Measurements from ENCODE around the gene CAPZA2.

The CAPZA2 gene

GRCh38 chr7:116857052-116857451 lies 5.3 kb upstream of the CAPZA2 start:
- H3K9me3 ChIP-seq (ENCODE audit: control insufficient read depth in 1 of 2, low read length in 2 of 2): no peaks in the 10 kb centered on the region
- H3K27ac ChIP-seq (ENCODE audit: low read depth, low read length): no peak overlapping the region
- H3K9ac ChIP-seq (ENCODE audit: low read depth in 1 of 2, low read length in 2 of 2): no peak overlapping the region
- no peaks in the 10 kb centered on the region for H3K27me3 ChIP-seq (ENCODE audit: control insufficient read depth in 1 of 2, insufficient read depth in 2 of 2, low read length in 2 of 2)
- peaks cover 0 to 4% of the 10 kb centered on the region in 2 donors for H3K4me1 ChIP-seq (ENCODE audit: control insufficient read depth in 1 of 2, insufficient read depth in 2 of 2, low read length in 2 of 2)
- H3K4me3 ChIP-seq (ENCODE audit: low read depth in 1 of 2, low read length in 2 of 2): no peak overlapping the region
- H3K36me3 ChIP-seq (ENCODE audit: control insufficient read depth in 1 of 2, insufficient read depth in 2 of 2, low read length in 2 of 2): no peaks in the 10 kb centered on the region

GRCh38 chr7:116859323-116859722 lies 3.1 kb upstream of the CAPZA2 start:
- no peak overlapping the region for H3K9ac ChIP-seq (ENCODE audit: low read depth in 1 of 2, low read length in 2 of 2)
- H3K9me3 ChIP-seq (ENCODE audit: control insufficient read depth in 1 of 2, low read length in 2 of 2): no peaks in the 10 kb centered on the region
- H3K27ac ChIP-seq (ENCODE audit: low read depth, low read length): no peak overlapping the region
- H3K4me3 ChIP-seq (ENCODE audit: low read depth in 1 of 2, low read length in 2 of 2): no peak overlapping the region
- no peaks in the 10 kb centered on the region for H3K36me3 ChIP-seq (ENCODE audit: control insufficient read depth in 1 of 2, insufficient read depth in 2 of 2, low read length in 2 of 2)
- peaks cover 7 to 12% of the 10 kb centered on the region in 2 donors for H3K4me1 ChIP-seq (ENCODE audit: control insufficient read depth in 1 of 2, insufficient read depth in 2 of 2, low read length in 2 of 2)
- H3K27me3 ChIP-seq (ENCODE audit: control insufficient read depth in 1 of 2, insufficient read depth in 2 of 2, low read length in 2 of 2): no peaks in the 10 kb centered on the region

- Histone ChIP-seq H3K9ac (ENCODE audit: low read depth in 1 of 2, low read length in 2 of 2) (peak overlapping the region in 1 of 2 donors; percentile 3), H3K27ac (ENCODE audit: low read depth, low read length) (no peak overlapping the region), H3K36me3 (ENCODE audit: control insufficient read depth in 1 of 2, insufficient read depth in 2 of 2, low read length in 2 of 2) (no peaks in the 10 kb centered on the region), H3K9me3 (ENCODE audit: control insufficient read depth in 1 of 2, low read length in 2 of 2) (no peaks in the 10 kb centered on the region), H3K27me3 (ENCODE audit: control insufficient read depth in 1 of 2, insufficient read depth in 2 of 2, low read length in 2 of 2) (no peaks in the 10 kb centered on the region), H3K4me1 (ENCODE audit: control insufficient read depth in 1 of 2, insufficient read depth in 2 of 2, low read length in 2 of 2) (peaks cover 10 to 18% of the 10 kb centered on the region in 2 donors), H3K4me3 (ENCODE audit: low read depth in 1 of 2, low read length in 2 of 2) (peak overlapping the region; percentile 28 to 48)
These were observed 670 bp upstream of the CAPZA2 start for GRCh38 chr7:116861717-116862116.

- Histone ChIP-seq H3K27ac (ENCODE audit: low read depth, low read length) (peak overlapping the region; percentile 98), H3K27me3 (ENCODE audit: control insufficient read depth in 1 of 2, insufficient read depth in 2 of 2, low read length in 2 of 2) (no peaks in the 10 kb centered on the region), H3K4me3 (ENCODE audit: low read depth in 1 of 2, low read length in 2 of 2) (peak overlapping the region; percentile 76 to 92), H3K36me3 (ENCODE audit: control insufficient read depth in 1 of 2, insufficient read depth in 2 of 2, low read length in 2 of 2) (no peaks in the 10 kb centered on the region), H3K4me1 (ENCODE audit: control insufficient read depth in 1 of 2, insufficient read depth in 2 of 2, low read length in 2 of 2) (peaks cover 12 to 18% of the 10 kb centered on the region in 2 donors), H3K9ac (ENCODE audit: low read depth in 1 of 2, low read length in 2 of 2) (peak overlapping the region; percentile 65 to 93), H3K9me3 (ENCODE audit: control insufficient read depth in 1 of 2, low read length in 2 of 2) (no peaks in the 10 kb centered on the region)
These were observed 724 bp downstream of the CAPZA2 start for GRCh38 chr7:116862951-116863670.

GRCh38 chr7:116863936-116864500 lies 1.6 kb downstream of the CAPZA2 start:
- H3K4me3 ChIP-seq (ENCODE audit: low read depth in 1 of 2, low read length in 2 of 2): peak overlapping the region; percentile 76 to 92
- peak overlapping the region; percentile 65 to 93 for H3K9ac ChIP-seq (ENCODE audit: low read depth in 1 of 2, low read length in 2 of 2)
- no peak overlapping the region for H3K27ac ChIP-seq (ENCODE audit: low read depth, low read length)

GRCh38 chr7:116871061-116871700 lies 8.8 kb downstream of the CAPZA2 start:
- Histone ChIP-seq H3K4me1 (ENCODE audit: control insufficient read depth in 1 of 2, insufficient read depth in 2 of 2, low read length in 2 of 2) (peaks cover 8 to 40% of the 10 kb centered on the region in 2 donors), H3K27ac (ENCODE audit: low read depth, low read length) (no peak overlapping the region)

More at GRCh38 chr7:116863936-116864500, 1.6 kb downstream of the CAPZA2 start:
- Histone ChIP-seq H3K36me3 (ENCODE audit: control insufficient read depth in 1 of 2, insufficient read depth in 2 of 2, low read length in 2 of 2) (no peaks in the 10 kb centered on the region), H3K27me3 (ENCODE audit: control insufficient read depth in 1 of 2, insufficient read depth in 2 of 2, low read length in 2 of 2) (no peaks in the 10 kb centered on the region), H3K4me1 (ENCODE audit: control insufficient read depth in 1 of 2, insufficient read depth in 2 of 2, low read length in 2 of 2) (peaks cover 12 to 18% of the 10 kb centered on the region in 2 donors), H3K9me3 (ENCODE audit: control insufficient read depth in 1 of 2, low read length in 2 of 2) (no peaks in the 10 kb centered on the region)

GRCh38 chr7:116872026-116872425 lies 9.6 kb downstream of the CAPZA2 start:
- Histone ChIP-seq H3K9me3 (ENCODE audit: control insufficient read depth in 1 of 2, low read length in 2 of 2) (no peaks in the 10 kb centered on the region), H3K36me3 (ENCODE audit: control insufficient read depth in 1 of 2, insufficient read depth in 2 of 2, low read length in 2 of 2) (peaks cover 0 to 4% of the 10 kb centered on the region in 2 donors), H3K4me3 (ENCODE audit: low read depth in 1 of 2, low read length in 2 of 2) (no peak overlapping the region), H3K27me3 (ENCODE audit: control insufficient read depth in 1 of 2, insufficient read depth in 2 of 2, low read length in 2 of 2) (no peaks in the 10 kb centered on the region), H3K4me1 (ENCODE audit: control insufficient read depth in 1 of 2, insufficient read depth in 2 of 2, low read length in 2 of 2) (peaks cover 17 to 44% of the 10 kb centered on the region in 2 donors), H3K9ac (ENCODE audit: low read depth in 1 of 2, low read length in 2 of 2) (no peak overlapping the region), H3K27ac (ENCODE audit: low read depth, low read length) (no peak overlapping the region)

More at GRCh38 chr7:116871061-116871700, 8.8 kb downstream of the CAPZA2 start:
- Histone ChIP-seq H3K9ac (ENCODE audit: low read depth in 1 of 2, low read length in 2 of 2) (no peak overlapping the region), H3K9me3 (ENCODE audit: control insufficient read depth in 1 of 2, low read length in 2 of 2) (no peaks in the 10 kb centered on the region), H3K27me3 (ENCODE audit: control insufficient read depth in 1 of 2, insufficient read depth in 2 of 2, low read length in 2 of 2) (no peaks in the 10 kb centered on the region), H3K36me3 (ENCODE audit: control insufficient read depth in 1 of 2, insufficient read depth in 2 of 2, low read length in 2 of 2) (peaks cover 0 to 4% of the 10 kb centered on the region in 2 donors), H3K4me3 (ENCODE audit: low read depth in 1 of 2, low read length in 2 of 2) (no peak overlapping the region)

- H3K9ac ChIP-seq (ENCODE audit: low read depth in 1 of 2, low read length in 2 of 2): no peak overlapping the region
These were observed 11.2 kb downstream of the CAPZA2 start for GRCh38 chr7:116873619-116874018.

GRCh38 chr7:116876664-116877442 lies 14.5 kb downstream of the CAPZA2 start:
- H3K36me3 ChIP-seq (ENCODE audit: control insufficient read depth in 1 of 2, insufficient read depth in 2 of 2, low read length in 2 of 2): peaks cover 0 to 4% of the 10 kb centered on the region in 2 donors
- H3K9ac ChIP-seq (ENCODE audit: low read depth in 1 of 2, low read length in 2 of 2): no peak overlapping the region
- peak overlapping the region in 1 of 2 donors; percentile 18 for H3K4me3 ChIP-seq (ENCODE audit: low read depth in 1 of 2, low read length in 2 of 2)
- no peaks in the 10 kb centered on the region for H3K27me3 ChIP-seq (ENCODE audit: control insufficient read depth in 1 of 2, insufficient read depth in 2 of 2, low read length in 2 of 2)
- no peaks in the 10 kb centered on the region for H3K9me3 ChIP-seq (ENCODE audit: control insufficient read depth in 1 of 2, low read length in 2 of 2)
- no peak overlapping the region for H3K27ac ChIP-seq (ENCODE audit: low read depth, low read length)
- H3K4me1 ChIP-seq (ENCODE audit: control insufficient read depth in 1 of 2, insufficient read depth in 2 of 2, low read length in 2 of 2): peaks cover 24 to 33% of the 10 kb centered on the region in 2 donors

More at GRCh38 chr7:116873619-116874018, 11.2 kb downstream of the CAPZA2 start:
- no peaks in the 10 kb centered on the region for H3K27me3 ChIP-seq (ENCODE audit: control insufficient read depth in 1 of 2, insufficient read depth in 2 of 2, low read length in 2 of 2)
- no peak overlapping the region for H3K27ac ChIP-seq (ENCODE audit: low read depth, low read length)
- peaks cover 25 to 53% of the 10 kb centered on the region in 2 donors for H3K4me1 ChIP-seq (ENCODE audit: control insufficient read depth in 1 of 2, insufficient read depth in 2 of 2, low read length in 2 of 2)
- H3K4me3 ChIP-seq (ENCODE audit: low read depth in 1 of 2, low read length in 2 of 2): no peak overlapping the region
- peaks cover 0 to 4% of the 10 kb centered on the region in 2 donors for H3K36me3 ChIP-seq (ENCODE audit: control insufficient read depth in 1 of 2, insufficient read depth in 2 of 2, low read length in 2 of 2)
- H3K9me3 ChIP-seq (ENCODE audit: control insufficient read depth in 1 of 2, low read length in 2 of 2): no peaks in the 10 kb centered on the region
